SK-N-SH (cell line): ENCODE measurements around the gene CDH23. TPM values are rescaled to one million over a fixed set of nuclear protein-coding genes. Genes with fewer than 3 reads are reported as not detected.

Source experiments
- CTCF ChIA-PET: fragments of 300-600, 350-600 bp; formaldehyde crosslinking; extraction: SDS; loops from one replicate; lab custom pipeline; 2021; lab: Yijun Ruan, JAX
- POLR2A ChIA-PET: fragments of 350-600 bp; sonication (Branson Sonifier 250); formaldehyde crosslinking; extraction: SDS; loops from one replicate; lab custom pipeline; 2020; ENCODE audit warnings: antibody characterized with exemption, inconsistent platforms; lab: Yijun Ruan, JAX
- DNase-seq: peaks from one replicate; pipeline ENCODE4 v3.0.0; 2012
- H2AFZ ChIP-seq: fragments of 200-600 bp; sonication (generic); 2 replicates; pipeline ENCODE4 v1.8.1; 2016; ENCODE audit warnings: antibody characterized with exemption, mild to moderate bottlenecking, low read depth
- H3F3A ChIP-seq: fragments of 200-600 bp; sonication (generic); replicated peaks from 2 replicates; pipeline ENCODE3; 2016; ENCODE audit warnings: antibody characterized with exemption, mild to moderate bottlenecking; ENCODE audit not compliant: insufficient read depth
- H3K27ac ChIP-seq, 2 experiments: fragments of 200-500 bp in 1 of 2; fragments of 200-600 bp in 1 of 2; sonication (Bioruptor generic) in 1 of 2; sonication (generic), shearing (Covaris generic) in 1 of 2; 2 replicates each; pipeline versions ENCODE4 v1.5.1 to v1.6.1; 2014 to 2016; ENCODE audit warnings: low read depth in 2 of 2, inconsistent platforms in 1 of 2, low read length in 1 of 2, mild to moderate bottlenecking in 1 of 2, mixed read lengths in 1 of 2
- H3K27me3 ChIP-seq: fragments of 200-600 bp; sonication (generic), shearing (Covaris generic); 2 replicates; pipeline ENCODE4 v1.6.1; 2016; ENCODE audit warnings: mixed run types; ENCODE audit not compliant: insufficient read depth
- H3K36me3 ChIP-seq, 2 experiments: fragments of 200-500 bp in 1 of 2; fragments of 200-600 bp in 1 of 2; sonication (Bioruptor generic) in 1 of 2; sonication (generic) in 1 of 2; replicated peaks in 1 of 2; 2 replicates each; pipeline versions ENCODE3 to v1.5.1; 2014 to 2016; ENCODE audit warnings: low read length in 1 of 2, mild to moderate bottlenecking in 1 of 2; ENCODE audit not compliant: insufficient read depth in 2 of 2, control insufficient read depth in 1 of 2
- H3K4me1 ChIP-seq, 2 experiments: fragments of 200-500 bp in 1 of 2; fragments of 200-600 bp in 1 of 2; sonication (Bioruptor generic) in 1 of 2; sonication (generic), shearing (Covaris generic) in 1 of 2; 2 replicates each; pipeline versions ENCODE4 v1.5.1 to v1.6.1; 2014 to 2016; ENCODE audit warnings: low read depth in 1 of 2, low read length in 1 of 2, mixed run types in 1 of 2; ENCODE audit not compliant: insufficient read depth in 2 of 2, control insufficient read depth in 1 of 2
- H3K4me2 ChIP-seq: fragments of 200-600 bp; sonication (generic), shearing (Covaris generic); 2 replicates; pipeline ENCODE4 v1.6.1; 2017; ENCODE audit warnings: mixed run types
- H3K4me3 ChIP-seq, 2 experiments: fragments of 200-500 bp in 1 of 2; fragments of 200-600 bp in 1 of 2; sonication (Bioruptor generic) in 1 of 2; sonication (generic), shearing (Covaris generic) in 1 of 2; 2 replicates each; pipeline versions ENCODE4 v1.5.1 to v1.8.1; 2014 to 2016; ENCODE audit warnings: low read depth in 2 of 2, inconsistent platforms in 1 of 2, low read length in 1 of 2, mild to moderate bottlenecking in 1 of 2, mixed read lengths in 1 of 2, moderate library complexity in 1 of 2
- H3K79me2 ChIP-seq: fragments of 200-600 bp; sonication (generic); 2 replicates; pipeline ENCODE4 v1.8.1; 2017; ENCODE audit warnings: mild to moderate bottlenecking; ENCODE audit not compliant: insufficient read depth
- H3K9ac ChIP-seq: fragments of 200-600 bp; sonication (generic); 2 replicates; pipeline ENCODE4 v1.6.1; 2017; ENCODE audit warnings: mixed run types
- H3K9me2 ChIP-seq: fragments of 200-600 bp; sonication (generic); 2 replicates; pipeline ENCODE4 v1.6.1; 2017; ENCODE audit warnings: mixed run types
- H3K9me3 ChIP-seq: fragments of 200-600 bp; sonication (generic); 2 replicates; pipeline ENCODE4 v1.6.1; 2017; ENCODE audit warnings: mixed run types, mild to moderate bottlenecking, moderate library complexity
- H4K20me1 ChIP-seq: fragments of 200-600 bp; sonication (generic); 2 replicates; pipeline ENCODE4 v1.6.1; 2017; ENCODE audit warnings: mild to moderate bottlenecking, mixed run types; ENCODE audit not compliant: insufficient read depth
- CTCF ChIP-seq: fragments of 200-600 bp; sonication (generic); IDR thresholded peaks from 2 replicates; pipeline ENCODE4 v1.6.1; 2017; ENCODE audit warnings: antibody characterized with exemption, mild to moderate bottlenecking, moderate library complexity
- FOXM1 ChIP-seq: IDR thresholded peaks from 2 replicates; pipeline ENCODE4 v1.4.0; 2012; ENCODE audit warnings: low read depth, mild to moderate bottlenecking
- GATA2 ChIP-seq: sonication (generic); formaldehyde crosslinking; IDR thresholded peaks from 2 replicates; pipeline ENCODE4 v1.5.0; 2020; ENCODE audit warnings: mild to moderate bottlenecking, missing genetic modification reagents
- JUND ChIP-seq: IDR thresholded peaks from 2 replicates; pipeline ENCODE4 v1.4.0; 2012
- NFIC ChIP-seq: IDR thresholded peaks from 2 replicates; pipeline ENCODE4 v1.4.0; 2012; ENCODE audit warnings: borderline replicate concordance
- RAD21 ChIP-seq: IDR thresholded peaks from 2 replicates; pipeline ENCODE4 v1.6.1; 2012; ENCODE audit warnings: mild to moderate bottlenecking, low read length
- RFX5 ChIP-seq: IDR thresholded peaks from 2 replicates; pipeline ENCODE4 v1.6.1; 2012; ENCODE audit warnings: mild to moderate bottlenecking, improper control_type of control experiment, low read length
- SIN3A ChIP-seq: IDR thresholded peaks from 2 replicates; pipeline ENCODE4 v1.6.1; 2012; ENCODE audit warnings: low read depth, mild to moderate bottlenecking, low read length, moderate library complexity, borderline replicate concordance
- SMC3 ChIP-seq: IDR thresholded peaks from 2 replicates; pipeline ENCODE4 v1.6.1; 2012; ENCODE audit warnings: low read depth, low read length, improper control_type of control experiment
- TAF1 ChIP-seq: IDR thresholded peaks from 2 replicates; pipeline ENCODE4 v1.6.1; 2012; ENCODE audit warnings: low read depth, mild to moderate bottlenecking, low read length, moderate library complexity, borderline replicate concordance
- TCF12 ChIP-seq: IDR thresholded peaks from 2 replicates; pipeline ENCODE4 v1.4.0; 2012
- WGBS: methylation state at CpG from one replicate; pipeline ENCODE4 v1.1.6; 2017; ENCODE audit warnings: low lambda C conversion rate; 5-methylcytosine and 5-hydroxymethylcytosine counted together
- polyA plus RNA-seq, 3 experiments: library from polyadenylated mRNA; depleted of rRNA; stranded (reverse); fragments of >200 nt; gene quantifications; 2 replicates each; pipeline ENCODE4 v1.2.3, GENCODE V29; 2012
- TF ChIP-seq, protein P1 (sequence below): IDR thresholded peaks from 2 replicates; pipeline ENCODE4 v1.4.0; 2012; ENCODE audit warnings: low read depth, borderline replicate concordance

CDH23 gene
- polyA plus RNA-seq, 1 of the 3 experiments (the other 2 are of a cell fraction): 0.03 TPM

DNA sequence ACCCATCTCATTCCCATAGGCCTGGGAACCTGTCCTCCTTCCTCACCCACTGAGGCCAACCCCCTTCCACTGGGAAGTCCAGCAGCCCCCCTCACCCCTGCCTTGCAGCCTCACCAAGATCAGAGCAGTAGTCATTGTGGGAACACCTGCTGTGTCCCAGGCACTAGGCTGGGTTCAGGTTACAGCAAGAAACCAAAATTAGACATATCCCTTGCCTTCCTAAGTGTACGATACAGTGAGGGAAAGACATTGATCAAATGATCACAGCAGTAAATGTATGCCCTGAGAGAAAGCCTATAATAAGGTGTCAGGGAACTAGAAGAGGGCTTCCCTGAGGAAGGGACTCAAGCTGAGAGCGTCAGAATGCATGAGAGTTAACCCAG lies 339.8 kb downstream of the CDH23 start (continued):
- TF ChIP-seq SMC3 (no peak), FOXM1 (no peak)
- TF ChIP-seq, protein P1, sequence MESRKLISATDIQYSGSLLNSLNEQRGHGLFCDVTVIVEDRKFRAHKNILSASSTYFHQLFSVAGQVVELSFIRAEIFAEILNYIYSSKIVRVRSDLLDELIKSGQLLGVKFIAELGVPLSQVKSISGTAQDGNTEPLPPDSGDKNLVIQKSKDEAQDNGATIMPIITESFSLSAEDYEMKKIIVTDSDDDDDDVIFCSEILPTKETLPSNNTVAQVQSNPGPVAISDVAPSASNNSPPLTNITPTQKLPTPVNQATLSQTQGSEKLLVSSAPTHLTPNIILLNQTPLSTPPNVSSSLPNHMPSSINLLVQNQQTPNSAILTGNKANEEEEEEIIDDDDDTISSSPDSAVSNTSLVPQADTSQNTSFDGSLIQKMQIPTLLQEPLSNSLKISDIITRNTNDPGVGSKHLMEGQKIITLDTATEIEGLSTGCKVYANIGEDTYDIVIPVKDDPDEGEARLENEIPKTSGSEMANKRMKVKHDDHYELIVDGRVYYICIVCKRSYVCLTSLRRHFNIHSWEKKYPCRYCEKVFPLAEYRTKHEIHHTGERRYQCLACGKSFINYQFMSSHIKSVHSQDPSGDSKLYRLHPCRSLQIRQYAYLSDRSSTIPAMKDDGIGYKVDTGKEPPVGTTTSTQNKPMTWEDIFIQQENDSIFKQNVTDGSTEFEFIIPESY: no peak

- no peak for TF ChIP-seq RFX5
- TF ChIP-seq CTCF: no peak
- TF ChIP-seq, protein P1: no peak
- TF ChIP-seq TCF12: no peak
- TF ChIP-seq SIN3A: no peak
- no peak for TF ChIP-seq NFIC
- TF ChIP-seq TAF1: no peak
- no peak for TF ChIP-seq RAD21
- no peak for TF ChIP-seq GATA2 (CRISPR knock-in tag)
- no peak for TF ChIP-seq JUND
- Histone ChIP-seq H2AFZ (no peak overlapping the region), H3K79me2 (no peaks in the 10 kb centered on the region), H3K27ac (peak overlapping the region in 1 of 2 experiments; percentile 56; a peak in 2 of 4 replicates), H4K20me1 (no peaks in the 10 kb centered on the region), H3K4me3 (no peak overlapping the region), H3K9me2 (no peaks in the 10 kb centered on the region), H3K27me3 (no peaks in the 10 kb centered on the region; the same call in 1 of the 2 replicates), H3K9me3 (no peaks in the 10 kb centered on the region), H3K36me3 (no peaks in the 10 kb centered on the region), H3K9ac (no peak overlapping the region), H3F3A (no peaks in the 10 kb centered on the region), H3K4me1 (peaks cover 0 to 32% of the 10 kb centered on the region in 2 experiments; a peak in 1 of 4 replicates), H3K4me2 (no peak overlapping the region)
- DNase-seq: no peak
- WGBS: 82% methylated on average over 6 of the region's 12 CpGs
- ChIA-PET POLR2A (no interaction called here), CTCF (interaction anchor here (1.1 to 2.0 kb wide), 6 partner anchors 11 to 159 kb away, joined by 3 to 5 read pairs (median 3); partner anchors contain the start of gene VSIR)
Observed at GRCh38 chr10:71737001-71737833, 340.5 kb downstream of the CDH23 start.
